H1 (cell line): ENCODE data around the gene AKIRIN2. TPM values are rescaled to one million over a fixed set of nuclear protein-coding genes. Genes with fewer than 3 reads are reported as not detected.
A peak's percentile ranks its signal among the peaks of the same experiment; 100 is the strongest.

Source experiments
- CTCF ChIA-PET: fragments of 300-600 bp; sonication (Branson Sonifier 250); formaldehyde crosslinking; loops from one replicate; lab custom pipeline; 2021; ENCODE audit not compliant: partially characterized antibody; lab: Charles Lee
- POLR2A ChIA-PET: fragments of 300-600 bp; sonication (Branson Sonifier 250); formaldehyde crosslinking; loops from one replicate; lab custom pipeline; 2021; ENCODE audit warnings: inconsistent platforms; ENCODE audit not compliant: partially characterized antibody; lab: Charles Lee
- DNase-seq, 2 experiments: peaks; one replicate each; pipeline versions ENCODE4 v3.0.0 to v3.0.0-alpha.2; 2010 to 2022; ENCODE audit warnings: low spot score in 2 of 2, low read depth in 1 of 2, mixed read lengths in 1 of 2
- FAIRE-seq: peaks from 2 replicates; lab custom pipeline; 2011; peaks lifted over from hg19 to GRCh38; lab: Jason Lieb, UNC
- H2AFZ ChIP-seq: 2 replicates; pipeline ENCODE4 v1.8.1; 2012; ENCODE audit warnings: low read length, inconsistent platforms
- H2AK5ac ChIP-seq: 2 replicates; pipeline ENCODE4 v1.6.1; 2013; ENCODE audit warnings: low read depth, low read length
- H2BK120ac ChIP-seq: replicated peaks from 2 replicates; pipeline ENCODE3; 2013; ENCODE audit warnings: low read depth, low read length, inconsistent platforms
- H2BK12ac ChIP-seq: 2 replicates; pipeline ENCODE4 v1.6.1; 2013; ENCODE audit warnings: low read depth, low read length
- H2BK15ac ChIP-seq: 2 replicates; pipeline ENCODE4 v1.6.1; 2013; ENCODE audit warnings: low read length
- H2BK20ac ChIP-seq: 2 replicates; pipeline ENCODE4 v1.6.1; 2013; ENCODE audit warnings: low read length
- H2BK5ac ChIP-seq: 2 replicates; pipeline ENCODE4 v1.6.1; 2013; ENCODE audit warnings: low read depth, low read length
- H3K14ac ChIP-seq: 2 replicates; pipeline ENCODE4 v1.6.1; 2013; ENCODE audit warnings: inconsistent platforms; ENCODE audit not compliant: insufficient read length
- H3K18ac ChIP-seq: 2 replicates; pipeline ENCODE4 v1.6.1; 2013; ENCODE audit warnings: low read length; ENCODE audit errors: extremely low read depth
- H3K23ac ChIP-seq: 2 replicates; pipeline ENCODE4 v1.6.1; 2013; ENCODE audit warnings: inconsistent platforms; ENCODE audit not compliant: insufficient read length
- H3K23me2 ChIP-seq: 2 replicates; pipeline ENCODE4 v1.6.1; 2013; ENCODE audit warnings: low read depth, low read length
- H3K27ac ChIP-seq: 2 replicates; pipeline ENCODE4 v1.6.1; 2011; ENCODE audit warnings: low read depth, low read length, inconsistent platforms
- H3K27me3 ChIP-seq, 4 experiments: replicated peaks in 1 of 4; 1 replicate in 1 of 4; 2 replicates in 3 of 4; pipeline versions ENCODE4 v1.6.1 to v1.8.1; 2011 to 2013; ENCODE audit warnings: low read length in 3 of 4, mild to moderate bottlenecking in 3 of 4, inconsistent platforms in 2 of 4, mixed read lengths in 2 of 4, moderate library complexity in 1 of 4; ENCODE audit not compliant: control insufficient read depth in 3 of 4, insufficient read depth in 3 of 4; ENCODE audit errors: extremely low read depth in 1 of 4
- H3K36me3 ChIP-seq, 4 experiments: 2 replicates each; pipeline versions ENCODE4 v1.6.1 to v1.8.1; 2011 to 2013; ENCODE audit warnings: mild to moderate bottlenecking in 4 of 4, low read length in 3 of 4, moderate library complexity in 2 of 4, control low read depth in 1 of 4, inconsistent platforms in 1 of 4; ENCODE audit not compliant: insufficient read depth in 4 of 4, control insufficient read depth in 2 of 4
- H3K4ac ChIP-seq: replicated peaks from 2 replicates; pipeline ENCODE3; 2013; ENCODE audit warnings: low read length, low read depth, mixed read lengths, inconsistent platforms; ENCODE audit not compliant: insufficient read length
- H3K4me1 ChIP-seq, 4 experiments: replicated peaks in 1 of 4; 1 replicate in 1 of 4; 2 replicates in 3 of 4; pipeline versions ENCODE4 v1.6.1 to v1.8.1; 2011 to 2013; ENCODE audit warnings: low read length in 3 of 4, inconsistent platforms in 2 of 4, mixed read lengths in 1 of 4; ENCODE audit not compliant: insufficient read depth in 4 of 4, control insufficient read depth in 3 of 4
- H3K4me2 ChIP-seq, 2 experiments: 2 replicates each; pipeline versions ENCODE4 v1.6.1 to v1.8.1; 2011 to 2013; ENCODE audit warnings: low read depth in 2 of 2, low read length in 2 of 2, control low read depth in 1 of 2, inconsistent platforms in 1 of 2, mild to moderate bottlenecking in 1 of 2; ENCODE audit not compliant: insufficient read depth in 1 of 2
- H3K4me3 ChIP-seq, 4 experiments: fragments of 200-600, 300-600 bp in 1 of 4; sonication (generic), shearing (Covaris generic), sonication (Bioruptor Twin) in 1 of 4; 2 replicates each; pipeline versions ENCODE4 v1.5.1 to v1.8.1; 2011 to 2016; ENCODE audit warnings: low read length in 4 of 4, low read depth in 3 of 4, control low read depth in 2 of 4, inconsistent platforms in 2 of 4, mild to moderate bottlenecking in 2 of 4, mixed read lengths in 1 of 4, moderate library complexity in 1 of 4; ENCODE audit not compliant: insufficient read depth in 2 of 4; ENCODE audit errors: extremely low read depth in 1 of 4
- H3K56ac ChIP-seq: replicated peaks from 2 replicates; pipeline ENCODE3; 2013; ENCODE audit warnings: low read depth, mild to moderate bottlenecking, mixed read lengths, low read length, inconsistent platforms; ENCODE audit not compliant: insufficient read length
- H3K79me1 ChIP-seq: 2 replicates; pipeline ENCODE4 v1.6.1; 2013; ENCODE audit warnings: low read depth, low read length, control low read depth
- H3K79me2 ChIP-seq, 2 experiments: 2 replicates each; pipeline versions ENCODE4 v1.6.1 to v1.8.1; 2012 to 2013; ENCODE audit warnings: low read length in 2 of 2, mild to moderate bottlenecking in 2 of 2, inconsistent platforms in 1 of 2; ENCODE audit not compliant: insufficient read depth in 2 of 2, control insufficient read depth in 1 of 2
- H3K9ac ChIP-seq, 4 experiments: replicated peaks in 1 of 4; 1 replicate in 1 of 4; 2 replicates in 3 of 4; pipeline versions ENCODE4 v1.6.1 to v1.8.1; 2011 to 2013; ENCODE audit warnings: low read depth in 3 of 4, low read length in 3 of 4, control low read depth in 2 of 4, mild to moderate bottlenecking in 2 of 4, moderate library complexity in 2 of 4, inconsistent platforms in 1 of 4; ENCODE audit errors: extremely low read depth in 1 of 4
- H3K9me3 ChIP-seq, 2 experiments: 2 replicates each; pipeline versions ENCODE4 v1.6.1 to v1.8.1; 2012 to 2013; ENCODE audit warnings: mild to moderate bottlenecking in 2 of 2, moderate library complexity in 2 of 2, control low read depth in 1 of 2, inconsistent platforms in 1 of 2, low read depth in 1 of 2, low read length in 1 of 2, mixed read lengths in 1 of 2; ENCODE audit not compliant: insufficient read depth in 2 of 2
- H4K20me1 ChIP-seq, 2 experiments: replicated peaks in 1 of 2; 2 replicates each; pipeline versions ENCODE3 to v1.8.1; 2011 to 2013; ENCODE audit warnings: inconsistent platforms in 2 of 2, low read length in 2 of 2, mild to moderate bottlenecking in 1 of 2; ENCODE audit not compliant: insufficient read depth in 2 of 2, control insufficient read depth in 1 of 2
- H4K5ac ChIP-seq: 2 replicates; pipeline ENCODE4 v1.6.1; 2013; ENCODE audit warnings: low read length, low read depth, mixed read lengths, inconsistent platforms; ENCODE audit not compliant: insufficient read length
- H4K8ac ChIP-seq: 2 replicates; pipeline ENCODE4 v1.8.0; 2013; ENCODE audit warnings: mild to moderate bottlenecking, moderate library complexity, low read length, inconsistent platforms; ENCODE audit not compliant: insufficient read depth; ENCODE audit errors: extremely low read depth
- H4K91ac ChIP-seq: replicated peaks from 2 replicates; pipeline ENCODE3; 2013; ENCODE audit warnings: low read length, mixed read lengths, inconsistent platforms; ENCODE audit not compliant: insufficient read length
- CBX5 ChIP-seq: fragments of 300-800, 300-1000 bp; sonication (generic); IDR thresholded peaks from 2 replicates; pipeline ENCODE4 v1.7.1; 2016; ENCODE audit warnings: antibody characterized with exemption, low read length, low read depth
- EZH2 ChIP-seq: fragments of 200-600 bp; sonication (generic); IDR thresholded peaks from 2 replicates; pipeline ENCODE4 v1.7.1; 2012; ENCODE audit warnings: low read depth, mild to moderate bottlenecking, moderate library complexity, low read length, inconsistent platforms; ENCODE audit not compliant: severe bottlenecking
- HDAC2 ChIP-seq, 2 experiments: fragments of 300-600 bp in 1 of 2; sonication (generic) in 1 of 2; IDR thresholded peaks; 2 replicates each; pipeline ENCODE4 v1.6.1; 2011 to 2012; ENCODE audit warnings: low read depth in 2 of 2, low read length in 2 of 2, mild to moderate bottlenecking in 2 of 2, moderate library complexity in 2 of 2, borderline replicate concordance in 1 of 2, inconsistent platforms in 1 of 2
- JUN ChIP-seq: IDR thresholded peaks from 2 replicates; pipeline ENCODE4 v1.6.1; 2011; ENCODE audit warnings: low read depth, mild to moderate bottlenecking, improper control_type of control experiment, low read length
- JUND ChIP-seq: IDR thresholded peaks from 2 replicates; pipeline ENCODE4 v1.6.1; 2011; ENCODE audit warnings: mild to moderate bottlenecking, improper control_type of control experiment, low read length
- KDM5A ChIP-seq: fragments of 200-600 bp; IDR thresholded peaks from 2 replicates; pipeline ENCODE4 v1.7.1; 2012; ENCODE audit warnings: mild to moderate bottlenecking, low read length, inconsistent platforms, mixed read lengths
- RFX5 ChIP-seq: IDR thresholded peaks from 2 replicates; pipeline ENCODE4 v1.6.1; 2011; ENCODE audit warnings: low read depth, low read length, improper control_type of control experiment, borderline replicate concordance
- SAP30 ChIP-seq: fragments of 300-600 bp; sonication (generic); IDR thresholded peaks from 2 replicates; pipeline ENCODE4 v1.7.1; 2012; ENCODE audit warnings: low read length, moderate library complexity, mild to moderate bottlenecking, inconsistent platforms; ENCODE audit not compliant: insufficient read depth, insufficient replicate concordance
- SP2 ChIP-seq: IDR thresholded peaks from 2 replicates; pipeline ENCODE4 v1.6.1; 2012; ENCODE audit warnings: mild to moderate bottlenecking, low read length, inconsistent platforms
- TBP ChIP-seq: IDR thresholded peaks from 2 replicates; pipeline ENCODE4 v1.6.1; 2011; ENCODE audit warnings: low read depth, low read length, improper control_type of control experiment
- TCF12 ChIP-seq: IDR thresholded peaks from 2 replicates; pipeline ENCODE4 v1.6.1; 2011; ENCODE audit warnings: low read depth, mild to moderate bottlenecking, low read length
- TEAD4 ChIP-seq: IDR thresholded peaks from 2 replicates; pipeline ENCODE4 v1.6.1; 2012; ENCODE audit warnings: low read depth, low read length, inconsistent platforms, mixed read lengths
- WGBS, 2 experiments: shearing (Covaris generic) in 1 of 2; methylation state at CpG; one replicate each; pipeline versions ENCODE4 v1.1.6 to v1.1.7; 2013 to 2015; ENCODE audit warnings: low lambda C conversion rate in 2 of 2, mixed read lengths in 2 of 2, inconsistent platforms in 1 of 2, low coverage in 1 of 2, missing lambda C conversion rate in 1 of 2; ENCODE audit not compliant: insufficient replicate concordance in 2 of 2, insufficient coverage in 1 of 2, insufficient read length in 1 of 2; ENCODE audit errors: extremely low coverage in 1 of 2, missing lambda C conversion rate in 1 of 2; 5-methylcytosine and 5-hydroxymethylcytosine counted together
- polyA plus RNA-seq, 7 experiments: library from polyadenylated mRNA; depleted of rRNA in 3 of 7; stranded (reverse) in 5 of 7; unstranded in 2 of 7; fragments of >200 nt in 5 of 7; fragments of 200-250 nt in 2 of 7; gene quantifications; 1 replicate in 5 of 7; 2 replicates in 1 of 7; 4 replicates in 1 of 7; pipeline versions ENCODE4 v1.2.1 to v1.2.3, GENCODE V29; 2011 to 2013; ENCODE audit warnings: missing spikeins in 2 of 7, mixed read lengths in 2 of 7
- total RNA-seq: library from RNA; stranded (reverse); fragmentation: NEBNext Ultra II Directional; extraction: Animal tissue kit (Norgen Biotek cat#: 25700); gene quantifications from 2 replicates; pipeline ENCODE4 v1.2.1, GENCODE V29; 2021

AKIRIN2 gene
- total and polyA plus RNA-seq, 2 of the 8 experiments (the other 6 are each of a cell fraction or from before 2014, with no cell fraction given): 35.6 to 75.3 TPM

DNA sequence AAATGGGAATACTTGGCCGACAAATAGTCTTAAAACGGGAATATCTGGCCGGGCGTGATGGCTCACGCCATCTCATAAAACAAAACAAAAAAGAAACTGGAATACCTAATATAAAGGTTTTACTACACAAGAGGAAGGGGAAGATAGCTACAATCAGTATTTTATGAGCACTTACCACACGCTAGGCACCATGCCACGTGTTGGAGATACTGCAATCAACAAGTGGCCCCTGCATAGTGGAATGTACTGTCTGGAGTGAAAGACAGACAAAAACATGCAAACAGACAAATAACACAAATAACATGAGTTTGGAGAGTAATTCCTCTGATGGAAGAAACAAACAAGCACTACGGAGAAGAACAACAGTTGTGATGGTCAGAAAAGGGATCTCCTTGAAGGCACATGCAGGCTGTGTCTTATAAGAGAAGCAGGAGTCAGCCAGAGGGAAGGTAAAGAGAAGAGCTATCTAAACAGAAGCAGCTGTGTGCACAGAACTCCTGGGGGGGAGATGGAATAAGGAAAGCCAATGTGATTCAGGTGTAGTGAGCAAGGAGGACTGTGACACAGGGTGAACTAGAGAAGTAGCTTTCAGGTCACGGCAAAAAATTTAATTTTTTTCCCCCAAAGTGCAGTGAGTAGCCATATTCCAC lies 39.1 kb upstream of the AKIRIN2 start:
- H4K20me1 ChIP-seq: no peaks in the 10 kb centered on the region
- H3K18ac ChIP-seq: no peak overlapping the region
- peak overlapping the region; percentile 38 for H3K4ac ChIP-seq
- 0 out of 2 replicates have a peak overlapping the region, but pooled peaks have one; percentile 48 for H2BK20ac ChIP-seq
- no peak overlapping the region for H3K56ac ChIP-seq
- no peak overlapping the region for H2BK120ac ChIP-seq
- H3K23ac ChIP-seq: no peak overlapping the region
- no peaks in the 10 kb centered on the region for H3K36me3 ChIP-seq
- no peak overlapping the region for H3K14ac ChIP-seq
- H3K79me2 ChIP-seq: no peaks in the 10 kb centered on the region
- H3K23me2 ChIP-seq: no peaks in the 10 kb centered on the region
- no peak for DNase-seq
- FAIRE-seq: no peak
- no peak overlapping the region for H4K5ac ChIP-seq
- H4K8ac ChIP-seq: no peak overlapping the region
- no peak overlapping the region for H2AFZ ChIP-seq
- POLR2A ChIA-PET: no interaction called here
- no peak overlapping the region for H3K4me3 ChIP-seq
- no peak overlapping the region for H3K4me2 ChIP-seq
- H2BK5ac ChIP-seq: no peak overlapping the region
- TF ChIP-seq JUND (no peak), SP2 (no peak), TEAD4 (no peak), SAP30 (no peak), HDAC2 (IDR thresholded peaks at IDR 0.05; ENCODE audit: borderline replicate concordance in 1 of 2, low read depth in 2 of 2, low read length in 2 of 2) (no peak), JUN (no peak), KDM5A (no peak), EZH2 (no peak), TBP (no peak), RFX5 (no peak), TCF12 (no peak), CBX5 (no peak)
- no peak overlapping the region for H2AK5ac ChIP-seq
- no peak overlapping the region for H3K27ac ChIP-seq
- H4K91ac ChIP-seq: no peak overlapping the region
- H2BK12ac ChIP-seq: no peak overlapping the region
- H3K4me1 ChIP-seq: no peaks in the 10 kb centered on the region
- WGBS, 2 experiments: 95% methylated on average over 9 of the region's 9 CpGs; no CpG with 5 or more reads in 1 of the 2 experiments
- H3K9ac ChIP-seq: no peak overlapping the region
- no peaks in the 10 kb centered on the region for H3K79me1 ChIP-seq
- H3K9me3 ChIP-seq: peaks cover 0 to 4% of the 10 kb centered on the region in 2 experiments; a peak in 2 of 4 replicates
- CTCF ChIA-PET: interaction anchor here (0.5 kb wide), 1 partner anchor 797 kb away, joined by 3 read pairs; no protein-coding TSS in a partner anchor
- no peaks in the 10 kb centered on the region for H3K27me3 ChIP-seq
- no peak overlapping the region for H2BK15ac ChIP-seq
